ENCODE measurements around the gene PHF21A.

DNA sequence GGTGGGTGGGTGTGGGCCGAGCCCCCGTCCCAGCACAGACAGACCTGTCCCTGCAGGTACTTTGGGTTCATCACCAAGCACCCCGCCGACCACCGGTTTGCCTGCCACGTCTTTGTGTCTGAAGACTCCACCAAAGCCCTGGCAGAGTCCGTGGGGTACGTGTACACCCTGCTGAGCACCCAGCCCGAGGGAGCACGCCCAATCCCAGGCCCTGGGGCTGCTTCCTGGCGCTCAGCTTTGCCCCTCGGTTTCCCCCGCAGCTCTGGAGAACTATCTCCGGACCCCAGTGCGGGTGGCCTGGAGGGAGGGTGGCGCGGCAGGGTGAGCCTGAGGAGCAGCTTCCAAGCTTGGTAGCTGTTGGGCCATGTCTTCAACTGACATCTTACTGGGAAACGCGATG lies 216.2 kb downstream of the PHF21A start:
- TF ChIP-seq SUZ12 (IDR thresholded peaks at IDR 0.05; ENCODE audit: extremely low read depth, insufficient read depth, insufficient read length) (no peak), ZNF274 (IDR thresholded peaks at IDR 0.05; ENCODE audit: low read depth, low read length) (no peak), YY1 (IDR thresholded peaks at IDR 0.05; ENCODE audit: insufficient read depth, insufficient read length) (no peak)
